GM19043 (cell line): Measurements from ENCODE around the gene ATRN.
"Not testable (repeated sequence)": the region's sequence is repeated elsewhere in the genome, so short reads cannot be mapped to it uniquely, and the experiment has no call there.

Source experiments
- ATAC-seq: cut with Tn5 transposase; IDR thresholded peaks from one replicate; pipeline ENCODE4 v1.9.1; 2021; ENCODE audit warnings: low read depth; ENCODE audit not compliant: unreplicated experiment

ATRN gene

DNA sequence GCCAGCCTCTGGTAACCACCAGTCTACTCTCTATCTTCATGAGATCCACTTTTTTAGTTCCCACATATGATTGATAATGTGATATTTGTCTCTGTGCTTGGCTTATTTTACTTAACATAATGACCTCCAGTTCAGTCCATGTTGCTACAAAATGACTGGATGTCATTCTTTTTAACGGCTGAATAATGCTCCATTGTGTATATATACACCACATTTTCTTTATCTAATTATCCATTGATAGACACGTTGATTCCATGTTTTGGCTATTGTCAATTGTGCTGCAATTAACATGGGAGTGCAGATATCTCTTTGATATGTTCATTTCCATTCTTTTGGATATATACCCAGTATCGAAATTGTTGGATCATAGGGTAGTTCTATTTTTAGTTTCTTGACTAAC, 89.3 kb downstream of the ATRN start:
- no peak for ATAC-seq

- ATAC-seq = no peak
Observed at GRCh38 chr20:3560578-3560977, 89.8 kb downstream of the ATRN start.

- no peak for ATAC-seq
Observed at GRCh38 chr20:3563133-3563532, 92.3 kb downstream of the ATRN start.

DNA sequence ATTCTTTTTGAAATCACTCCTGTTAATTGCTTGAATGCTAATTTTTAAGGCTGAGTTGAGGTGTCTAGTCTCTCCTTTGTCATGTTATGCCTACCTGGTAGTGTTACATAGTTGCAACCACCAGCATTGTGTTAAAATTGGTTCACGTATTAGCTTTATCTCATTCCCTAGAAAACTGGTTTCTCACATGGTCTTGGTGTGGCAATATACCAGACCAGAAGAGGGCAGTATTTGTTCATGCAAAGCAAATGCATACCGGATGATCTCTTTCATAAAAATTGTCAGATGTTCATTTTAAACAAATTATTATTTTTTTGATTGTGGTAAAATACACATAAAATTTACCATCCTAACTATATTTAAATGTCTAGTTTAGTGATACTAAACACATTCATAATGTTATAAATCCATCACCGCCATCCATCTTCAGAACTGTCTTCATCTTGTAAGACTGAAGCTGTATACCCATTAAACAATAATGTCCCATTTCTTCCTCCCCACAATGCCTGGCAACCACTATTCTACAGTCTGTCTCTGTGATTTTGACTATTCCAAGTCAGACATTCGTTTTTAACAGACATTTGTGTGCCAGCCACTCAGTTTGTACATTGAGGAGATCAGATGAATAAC, 92.8 kb downstream of the ATRN start:
- no peak for ATAC-seq

GRCh38 chr20:3565851-3566250, 95.0 kb downstream of the ATRN start:
- ATAC-seq = no peak

DNA sequence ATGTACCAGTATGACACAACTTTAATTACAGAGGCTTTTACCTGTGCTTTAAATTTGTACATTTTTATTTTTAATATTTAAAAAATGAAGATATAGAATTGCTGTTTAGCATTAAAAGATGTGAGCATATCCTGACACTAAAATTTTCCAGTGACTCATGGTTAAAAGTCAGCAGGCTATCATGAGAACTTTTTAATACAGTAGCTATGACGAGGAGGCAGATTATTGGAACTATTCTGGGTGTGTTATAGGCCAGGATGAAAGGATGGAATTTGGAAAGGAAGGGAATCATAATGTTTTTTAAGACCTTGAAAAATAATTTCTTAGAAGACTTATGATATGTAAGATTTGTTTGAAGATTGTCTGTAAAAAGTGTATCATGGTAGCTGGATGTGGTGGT, 101.3 kb downstream of the ATRN start:
- ATAC-seq = no peak

DNA sequence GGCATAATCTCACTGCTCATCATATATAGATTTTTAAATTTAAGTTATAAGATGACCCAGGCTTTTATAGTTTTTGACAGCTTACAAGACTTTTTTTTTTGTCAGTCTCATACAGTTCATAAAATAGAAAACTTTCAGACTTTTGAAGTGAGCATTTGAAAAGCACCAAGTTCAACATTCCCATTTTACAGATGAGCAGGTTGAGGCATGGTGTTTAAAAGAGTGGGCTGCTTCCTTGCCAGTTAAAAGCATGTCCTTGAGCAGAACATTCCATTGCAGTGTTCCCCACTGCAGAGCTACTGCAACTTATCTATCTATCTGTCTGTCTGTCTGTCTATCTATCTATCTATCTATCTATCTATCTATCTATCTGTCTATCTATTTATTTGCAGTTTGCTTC, 105.5 kb downstream of the ATRN start:
- ATAC-seq = no peak

GRCh38 chr20:3577366-3577765, 106.5 kb downstream of the ATRN start:
- no peak for ATAC-seq

DNA sequence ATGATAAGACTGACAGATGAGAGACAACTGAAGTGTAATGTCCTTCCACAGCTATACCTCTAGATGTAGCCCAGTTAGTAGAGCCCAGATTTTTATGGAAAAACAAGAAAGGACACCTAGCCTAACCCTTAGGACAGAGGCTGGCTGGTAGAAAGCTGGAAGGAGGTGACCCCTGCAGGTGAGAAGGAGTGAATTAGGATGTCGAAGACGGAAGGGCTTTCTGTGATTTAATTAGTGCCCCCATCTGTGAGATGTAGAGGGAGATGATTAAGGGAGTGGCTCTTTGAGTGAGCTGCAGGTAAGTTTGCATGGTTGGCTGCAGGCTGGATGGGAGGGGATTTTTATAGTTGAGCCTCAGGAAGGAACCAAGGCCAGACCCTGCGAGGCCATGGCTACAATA, 109.6 kb downstream of the ATRN start:
- ATAC-seq = no peak

GRCh38 chr20:3583765-3584164, 112.9 kb downstream of the ATRN start:
- ATAC-seq = no peak

GRCh38 chr20:3586093-3586492, 115.3 kb downstream of the ATRN start:
- ATAC-seq = no peak

GRCh38 chr20:3590164-3590563, 119.3 kb downstream of the ATRN start:
- no peak for ATAC-seq

DNA sequence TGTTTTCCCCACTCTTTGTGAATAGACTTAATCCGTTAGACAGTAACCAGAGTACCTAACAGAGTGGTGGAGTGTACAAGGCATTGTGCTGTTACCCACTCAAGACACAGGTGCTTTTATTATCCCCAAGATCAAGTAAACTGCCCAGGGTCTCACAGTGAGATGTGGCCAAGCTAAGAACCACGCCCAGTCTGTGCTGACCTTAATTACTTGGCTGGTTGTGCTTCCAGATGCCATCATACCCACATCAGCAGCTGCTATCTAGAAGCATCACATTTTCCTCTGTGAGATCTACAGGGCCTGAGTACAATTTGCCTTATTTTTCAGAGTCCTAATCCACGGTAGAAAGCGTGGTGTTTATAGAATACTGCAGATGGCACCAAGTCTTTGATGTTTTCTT, 122.1 kb downstream of the ATRN start:
- no peak for ATAC-seq

DNA sequence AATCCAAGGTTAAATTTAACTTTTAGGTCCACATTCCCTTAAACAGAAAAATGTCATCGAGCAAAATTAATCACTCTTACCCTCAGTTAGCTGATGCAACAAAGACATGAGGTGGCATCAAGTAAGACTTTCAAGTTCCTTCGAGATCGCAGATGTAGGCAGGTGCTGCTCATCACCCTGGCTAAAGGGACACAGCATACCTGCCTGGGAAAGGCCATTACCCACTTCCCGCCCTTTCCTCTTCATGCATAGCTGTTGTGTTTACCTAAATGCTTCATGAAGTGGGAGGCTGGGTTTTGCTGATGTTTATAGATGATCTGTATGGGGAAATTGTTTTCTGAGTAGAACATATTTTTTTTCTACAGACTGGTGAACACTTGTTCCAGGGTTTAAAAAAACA, 124.7 kb downstream of the ATRN start:
- ATAC-seq = no peak

DNA sequence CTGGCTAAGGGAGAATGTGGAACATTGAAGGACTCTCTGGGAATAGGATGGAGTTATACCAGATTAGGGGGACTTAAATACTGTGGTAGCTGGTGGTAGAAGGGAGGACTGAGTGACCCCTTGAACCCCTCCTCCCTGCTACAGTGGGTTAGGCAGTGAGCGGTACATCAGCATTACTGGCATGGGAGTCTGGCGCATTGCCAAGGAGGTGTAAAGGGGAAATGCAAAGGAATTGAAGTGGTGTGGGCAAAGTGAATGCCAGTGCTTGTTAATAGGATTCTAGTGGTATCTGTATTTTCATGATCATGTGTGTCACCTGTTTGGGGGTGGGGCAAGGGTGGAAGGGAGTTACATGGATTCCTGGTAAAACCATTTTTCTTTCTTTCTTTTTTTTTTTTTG, 132.3 kb downstream of the ATRN start:
- no peak for ATAC-seq

DNA sequence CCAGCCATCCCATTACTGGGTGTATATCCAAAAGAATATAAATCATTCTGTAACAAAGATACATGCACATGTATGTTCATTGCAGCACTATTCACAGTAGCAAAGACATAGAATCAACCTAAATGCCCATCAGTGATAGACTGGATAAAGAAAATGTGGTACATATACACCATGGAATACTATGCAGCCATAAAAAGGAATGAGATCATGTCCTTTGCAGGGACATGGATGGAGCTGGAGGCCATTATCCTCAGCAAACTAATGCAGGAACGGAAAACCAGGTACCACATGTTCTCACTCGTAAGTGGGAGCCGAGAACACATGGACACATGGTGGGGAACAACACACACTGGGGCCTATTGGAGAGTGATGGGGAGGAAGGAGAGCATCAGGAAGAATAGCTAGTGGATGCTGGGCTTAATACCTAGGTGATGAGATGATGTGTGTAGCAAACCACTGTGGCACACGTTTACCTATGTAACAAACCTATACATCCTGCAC, 134.6 kb downstream of the ATRN start:
- not testable (repeated sequence) for ATAC-seq

DNA sequence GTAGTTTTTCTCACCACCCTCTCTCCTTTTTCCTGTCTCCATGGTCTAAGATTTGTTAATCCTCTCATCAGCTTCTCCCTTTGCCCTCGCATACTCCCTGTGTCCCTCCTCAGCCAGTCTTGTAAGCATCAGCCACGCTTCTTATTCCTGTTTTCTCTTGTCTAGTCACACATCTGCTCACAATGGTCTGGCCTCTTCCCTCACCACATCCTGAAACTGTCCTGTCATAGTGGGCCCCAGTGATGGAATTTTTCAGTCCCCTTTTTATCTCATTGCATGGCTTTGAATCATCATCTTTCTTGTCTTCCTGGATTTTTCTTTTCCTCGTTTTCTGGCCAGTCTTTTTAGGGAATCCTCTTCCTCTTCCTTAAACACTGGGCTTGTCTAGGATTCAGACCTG, 135.2 kb downstream of the ATRN start:
- ATAC-seq = no peak

- ATAC-seq = no peak
Observed at GRCh38 chr20:3611901-3612300, 141.1 kb downstream of the ATRN start.

DNA sequence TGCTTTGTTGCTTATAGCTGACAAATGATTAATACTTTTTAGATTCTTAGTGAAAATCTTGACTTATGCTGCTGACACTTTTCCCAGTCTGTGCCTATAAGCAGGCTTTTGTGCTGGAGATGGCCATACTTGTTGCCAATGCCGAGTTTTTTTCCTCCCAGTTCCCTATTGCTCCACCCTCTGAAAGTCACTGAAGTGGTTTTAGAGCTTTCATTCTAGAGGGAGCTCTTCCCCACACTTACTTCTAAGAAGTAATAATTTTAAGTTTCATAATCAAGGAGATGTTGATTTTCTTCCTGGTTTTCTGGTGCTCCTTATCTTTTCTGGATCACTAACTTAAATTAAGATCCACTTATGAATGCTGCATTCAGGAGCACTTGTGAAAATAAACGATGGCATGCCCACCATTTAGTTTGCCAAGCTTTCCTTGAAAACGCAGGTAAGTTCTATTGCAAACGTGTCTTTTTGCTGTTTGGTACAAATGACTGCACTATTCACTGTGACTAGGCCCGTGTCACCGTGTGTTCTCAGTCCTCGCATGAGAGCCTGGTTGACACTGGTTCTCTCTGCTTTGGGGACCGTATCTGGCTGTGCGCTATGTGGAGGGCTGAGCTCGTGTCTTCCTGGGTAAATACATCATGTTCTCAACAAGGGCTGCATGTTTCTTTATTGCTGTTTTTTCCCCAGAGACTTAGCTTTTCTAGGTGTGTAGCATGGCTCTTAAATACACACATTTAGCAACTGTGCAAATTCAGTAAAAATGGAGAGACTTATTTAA, 142.2 kb downstream of the ATRN start:
- no peak for ATAC-seq

DNA sequence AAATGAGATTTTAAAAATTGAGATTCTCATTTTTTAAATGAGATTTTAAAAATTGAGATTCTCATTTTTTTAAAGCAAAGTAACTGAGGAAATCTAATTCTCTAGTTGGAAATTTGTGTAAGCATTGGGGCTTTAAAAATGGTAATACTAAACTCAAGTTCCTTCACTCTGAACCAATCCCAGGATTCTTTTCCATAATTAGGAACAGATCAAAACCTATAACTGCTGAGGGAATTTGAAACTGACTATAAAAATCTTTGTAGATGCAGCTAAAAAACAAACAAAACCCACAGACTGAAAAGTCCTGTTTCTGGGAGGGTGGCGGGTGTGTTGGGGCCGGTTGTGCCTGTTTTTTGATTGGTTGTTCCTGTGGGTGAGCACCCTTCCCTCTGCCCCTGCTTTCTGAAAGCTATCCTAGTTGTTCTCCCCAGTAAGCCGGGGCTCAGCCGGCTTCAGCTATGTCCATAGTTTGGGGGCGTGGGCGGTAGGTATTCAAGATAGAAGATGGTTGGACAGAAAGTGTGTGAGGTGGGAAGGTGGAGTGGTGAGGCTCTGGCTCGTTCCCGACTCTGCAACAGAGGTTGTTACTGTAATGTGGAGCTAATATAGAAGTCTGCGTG, 143.1 kb downstream of the ATRN start:
- no peak for ATAC-seq

GRCh38 chr20:3614466-3614865, 143.6 kb downstream of the ATRN start:
- no peak for ATAC-seq
